Measurements from ENCODE around the gene C3orf20.

The C3orf20 gene

DNA sequence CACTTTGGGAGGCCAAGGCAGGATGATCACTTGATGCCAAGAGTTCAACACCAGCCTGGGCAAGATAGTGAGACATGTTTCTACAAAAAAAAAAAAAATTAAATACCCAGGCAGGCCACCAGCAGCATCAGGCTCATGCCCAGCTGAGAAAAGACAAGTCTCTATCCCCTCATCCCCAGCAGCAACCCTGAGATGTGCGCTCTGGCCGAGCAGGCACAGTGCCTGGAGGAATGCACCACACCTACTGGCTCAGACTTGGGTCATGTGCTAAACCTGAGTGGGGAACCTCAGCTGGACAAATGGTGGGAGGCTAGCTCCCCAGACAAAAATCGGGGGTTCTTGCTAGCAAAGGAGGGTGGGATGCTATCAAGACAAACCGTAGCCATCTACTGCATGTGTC lies 33.6 kb upstream of the C3orf20 start:
- TF ChIP-seq ZFX (IDR thresholded peaks at IDR 0.05), result no peak
- TF ChIP-seq, protein P1, sequence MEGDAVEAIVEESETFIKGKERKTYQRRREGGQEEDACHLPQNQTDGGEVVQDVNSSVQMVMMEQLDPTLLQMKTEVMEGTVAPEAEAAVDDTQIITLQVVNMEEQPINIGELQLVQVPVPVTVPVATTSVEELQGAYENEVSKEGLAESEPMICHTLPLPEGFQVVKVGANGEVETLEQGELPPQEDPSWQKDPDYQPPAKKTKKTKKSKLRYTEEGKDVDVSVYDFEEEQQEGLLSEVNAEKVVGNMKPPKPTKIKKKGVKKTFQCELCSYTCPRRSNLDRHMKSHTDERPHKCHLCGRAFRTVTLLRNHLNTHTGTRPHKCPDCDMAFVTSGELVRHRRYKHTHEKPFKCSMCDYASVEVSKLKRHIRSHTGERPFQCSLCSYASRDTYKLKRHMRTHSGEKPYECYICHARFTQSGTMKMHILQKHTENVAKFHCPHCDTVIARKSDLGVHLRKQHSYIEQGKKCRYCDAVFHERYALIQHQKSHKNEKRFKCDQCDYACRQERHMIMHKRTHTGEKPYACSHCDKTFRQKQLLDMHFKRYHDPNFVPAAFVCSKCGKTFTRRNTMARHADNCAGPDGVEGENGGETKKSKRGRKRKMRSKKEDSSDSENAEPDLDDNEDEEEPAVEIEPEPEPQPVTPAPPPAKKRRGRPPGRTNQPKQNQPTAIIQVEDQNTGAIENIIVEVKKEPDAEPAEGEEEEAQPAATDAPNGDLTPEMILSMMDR (conservative IDR thresholded peaks at IDR 0.05), result no peak

DNA sequence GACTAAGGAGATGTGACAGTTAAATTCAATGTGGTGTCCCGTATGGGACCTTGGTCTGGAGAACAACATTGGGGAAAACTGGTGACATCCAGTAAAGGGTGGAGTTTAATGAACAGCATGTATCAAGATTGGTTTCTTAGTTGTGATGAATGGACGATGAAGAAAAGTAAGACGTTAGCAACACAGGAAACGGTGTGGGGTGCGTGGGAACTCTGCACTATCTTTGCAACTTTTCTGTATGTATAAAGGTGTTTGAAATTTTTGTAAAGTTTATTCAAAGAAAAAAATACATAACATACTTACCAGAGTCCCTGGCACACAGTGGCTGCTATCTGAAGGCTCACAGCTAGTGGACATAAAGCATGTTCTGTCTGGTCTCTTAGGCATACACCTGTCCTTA lies 29.5 kb upstream of the C3orf20 start:
- TF ChIP-seq ZFX (IDR thresholded peaks at IDR 0.05), result no peak
- TF ChIP-seq, protein P1 (conservative IDR thresholded peaks at IDR 0.05), result no peak

More for the DNA sequence above, 33.6 kb upstream of the C3orf20 start:
- no peak overlapping the region for H3K27ac ChIP-seq

DNA sequence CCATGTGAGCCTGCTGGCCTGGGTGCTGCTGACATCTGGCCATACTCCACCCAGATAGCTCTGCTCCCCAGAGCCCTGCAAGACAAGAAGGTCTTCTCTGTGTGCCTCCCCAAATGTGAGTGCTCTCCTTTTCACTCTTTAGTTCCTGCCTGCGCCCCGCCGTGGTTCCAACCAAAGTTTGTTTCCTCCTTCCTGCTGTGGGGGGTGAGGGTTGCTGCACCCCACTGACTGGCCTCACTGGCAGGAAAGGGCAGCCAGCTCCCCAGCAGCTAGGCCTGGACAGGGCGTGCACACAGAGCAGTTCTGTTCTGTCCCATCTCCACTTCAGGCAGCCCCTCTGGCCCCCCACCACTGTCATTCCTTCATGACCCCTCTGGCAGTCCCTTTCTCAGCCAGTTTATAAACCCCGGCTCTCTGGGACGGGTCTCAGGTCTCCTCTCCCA lies 28.8 kb upstream of the C3orf20 start:
- TF ChIP-seq, protein P1 (conservative IDR thresholded peaks at IDR 0.05), result no peak
- TF ChIP-seq ZFX (IDR thresholded peaks at IDR 0.05), result no peak

More for the DNA sequence above, 29.5 kb upstream of the C3orf20 start:
- no peak overlapping the region for H3K27ac ChIP-seq

DNA sequence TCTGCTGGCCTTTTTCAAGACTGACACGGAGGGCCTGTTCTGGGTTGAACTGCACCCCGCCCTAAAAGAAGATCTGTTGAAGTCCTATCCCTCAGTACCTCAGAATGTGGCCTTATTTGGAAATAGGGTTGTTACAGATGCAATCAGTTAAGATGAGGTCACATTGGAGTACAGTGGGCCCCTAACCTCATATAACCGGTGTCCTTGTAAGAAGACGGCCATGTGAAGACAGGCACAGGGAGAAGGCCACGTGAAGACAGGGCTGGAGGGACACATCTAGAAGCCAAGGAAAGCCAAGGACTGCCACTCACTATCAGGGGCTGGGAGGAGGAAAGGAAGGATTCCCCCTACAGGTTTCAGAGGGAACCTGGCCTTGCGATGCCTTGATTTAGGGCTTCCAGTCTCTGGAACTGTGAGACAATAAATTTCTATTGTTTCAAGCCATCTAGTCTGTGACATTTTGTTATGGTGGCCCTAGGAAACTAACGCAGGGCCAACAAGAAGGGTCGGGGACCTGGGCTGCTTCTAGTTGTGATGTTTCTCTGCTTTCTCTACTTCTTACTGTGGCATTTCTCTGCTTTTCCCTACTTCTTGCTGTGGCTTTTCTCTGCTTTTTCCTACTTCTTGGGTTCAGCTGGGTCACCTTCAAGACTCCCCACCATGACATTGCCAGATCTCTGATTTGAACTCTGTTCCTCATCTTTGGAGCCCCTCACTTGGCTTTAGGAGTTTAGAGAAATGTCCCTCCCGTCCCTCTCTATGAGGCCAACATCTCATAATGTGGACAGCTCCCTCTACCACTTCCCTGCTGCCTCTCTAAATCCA lies 28.1 kb upstream of the C3orf20 start:
- no peak overlapping the region for H3K27ac ChIP-seq
- TF ChIP-seq, protein P1 (conservative IDR thresholded peaks at IDR 0.05), result no peak
- no peak for TF ChIP-seq ZFX (IDR thresholded peaks at IDR 0.05)

More for the DNA sequence above, 28.8 kb upstream of the C3orf20 start:
- no peak overlapping the region for H3K27ac ChIP-seq

DNA sequence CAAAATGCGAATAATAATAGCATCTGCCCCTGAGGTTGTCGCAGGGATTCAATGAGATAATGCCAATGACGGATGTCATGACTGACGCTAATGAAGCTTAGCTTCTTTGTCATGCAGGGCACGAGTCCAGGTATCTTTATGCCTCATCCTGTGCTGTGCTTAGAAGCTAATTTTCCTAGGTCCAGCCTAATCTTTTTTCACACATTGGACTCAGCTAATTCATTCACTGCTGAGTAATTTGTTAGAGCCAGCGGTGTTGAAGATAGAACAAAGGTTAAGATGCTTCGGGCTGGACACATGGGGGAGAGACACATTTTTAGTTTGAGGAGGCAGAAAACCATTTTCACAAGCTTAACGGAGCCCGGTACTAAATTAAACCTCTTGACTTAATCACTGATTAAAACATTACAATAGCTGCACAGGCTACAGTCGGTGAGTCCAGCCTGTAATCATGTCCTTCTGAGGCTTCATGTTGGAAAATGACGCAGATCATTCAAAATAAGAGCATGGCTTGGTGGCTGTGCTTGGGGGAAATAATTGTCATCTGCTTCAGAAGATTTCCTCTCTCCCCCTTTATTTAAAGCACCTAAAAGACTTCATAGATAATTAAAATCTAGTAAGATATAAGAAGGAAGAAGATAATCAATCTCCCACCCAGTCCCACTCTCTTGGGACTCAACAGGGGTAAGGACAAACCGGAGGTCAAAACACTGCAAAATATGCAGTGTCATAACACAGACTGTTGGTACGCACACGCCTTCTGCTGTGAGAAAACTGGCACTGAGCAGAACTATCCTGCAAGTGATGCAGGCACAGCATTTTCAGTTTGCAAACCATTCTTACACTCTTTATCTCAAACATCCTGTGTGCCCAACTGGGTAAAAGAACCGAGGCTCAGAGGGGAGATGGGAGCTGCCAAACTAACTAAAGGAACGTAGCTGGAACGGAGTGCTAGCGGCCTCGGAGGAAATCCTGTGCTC lies 26.7 kb upstream of the C3orf20 start:
- TF ChIP-seq, protein P1 (conservative IDR thresholded peaks at IDR 0.05), result no peak
- TF ChIP-seq ZFX (IDR thresholded peaks at IDR 0.05), result no peak
- no peak overlapping the region for H3K27ac ChIP-seq

DNA sequence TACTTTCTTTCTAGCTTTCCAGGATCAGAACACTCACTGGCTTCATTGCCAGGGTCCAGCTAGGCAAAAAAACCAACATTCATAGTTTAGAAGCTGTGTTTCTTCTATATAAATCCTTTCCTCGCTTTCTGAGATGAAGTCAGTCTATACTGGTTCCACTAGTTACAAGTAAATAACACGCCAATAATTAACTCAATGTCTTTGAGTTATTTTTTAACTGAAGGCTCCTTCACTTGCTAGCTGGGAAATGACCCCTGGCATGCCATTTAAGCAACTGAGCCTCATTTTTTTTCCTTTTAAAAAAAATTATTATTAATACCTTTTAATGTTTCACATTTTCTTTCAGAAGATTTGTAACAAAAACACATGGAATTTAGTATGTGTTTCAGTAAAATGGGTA lies 25.5 kb upstream of the C3orf20 start:
- TF ChIP-seq ZFX (IDR thresholded peaks at IDR 0.05), result no peak
- TF ChIP-seq, protein P1 (conservative IDR thresholded peaks at IDR 0.05), result no peak
- no peak overlapping the region for H3K27ac ChIP-seq
